Occipital lobe (tissue), 3 donors: ENCODE data around the gene GPBP1. TPM values are rescaled to one million over a fixed set of nuclear protein-coding genes. Genes with fewer than 3 reads are reported as not detected.
"Not testable (repeated sequence)": the region's sequence is repeated elsewhere in the genome, so short reads cannot be mapped to it uniquely, and the experiment has no call there.

Source experiments
- DNase-seq: peaks from one replicate; lab custom pipeline; 2025; lab: John Stamatoyannopoulos, UW
- small RNA-seq: library from RNA; depleted of rRNA; stranded (forward); fragments of <200 nt; gene quantifications from one replicate; pipeline ENCODE3, GENCODE V24; 2014
- total RNA-seq: library from RNA; depleted of rRNA; stranded (reverse); fragments of >200 nt; gene quantifications from one replicate; pipeline ENCODE4 v1.2.3, GENCODE V29; 2014

Gene GPBP1
- total RNA-seq, 1 donor from 2014 or later: 159 TPM

GRCh38 chr5:57280853-57281252 lies 107.0 kb downstream of the GPBP1 start:
- no peak for DNase-seq

- DNase-seq: not testable (repeated sequence)
These were observed 111.2 kb downstream of the GPBP1 start for GRCh38 chr5:57285084-57285483.

- DNase-seq: no peak
These were observed 118.0 kb downstream of the GPBP1 start for GRCh38 chr5:57291894-57292293.

GRCh38 chr5:57292336-57292735 lies 118.5 kb downstream of the GPBP1 start:
- no peak for DNase-seq

GRCh38 chr5:57298295-57298984 lies 124.6 kb downstream of the GPBP1 start:
- DNase-seq: peak; percentile 55

GRCh38 chr5:57298985-57299491 lies 125.2 kb downstream of the GPBP1 start:
- DNase-seq: no peak

GRCh38 chr5:57299986-57300385 lies 126.1 kb downstream of the GPBP1 start:
- no peak for DNase-seq

GRCh38 chr5:57302164-57302563 lies 128.3 kb downstream of the GPBP1 start:
- DNase-seq: no peak

GRCh38 chr5:57302643-57303042 lies 128.8 kb downstream of the GPBP1 start:
- no peak for DNase-seq

- DNase-seq: no peak
These were observed 130.1 kb downstream of the GPBP1 start for GRCh38 chr5:57303985-57304384.

- no peak for DNase-seq
These were observed 131.1 kb downstream of the GPBP1 start for GRCh38 chr5:57304931-57305330.

- DNase-seq: no peak
These were observed 132.5 kb downstream of the GPBP1 start for GRCh38 chr5:57306359-57306758.

GRCh38 chr5:57307516-57307915 lies 133.7 kb downstream of the GPBP1 start:
- DNase-seq: no peak

GRCh38 chr5:57309022-57309421 lies 135.2 kb downstream of the GPBP1 start:
- not testable (repeated sequence) for DNase-seq

GRCh38 chr5:57311251-57311650 lies 137.4 kb downstream of the GPBP1 start:
- no peak for DNase-seq

- DNase-seq: no peak
These were observed 138.3 kb downstream of the GPBP1 start for GRCh38 chr5:57311921-57312735.

- DNase-seq: no peak
These were observed 139.9 kb downstream of the GPBP1 start for GRCh38 chr5:57313716-57314115.

Small RNA genes lying within 50 kb of the gene (small RNA-seq; reads per million reads assigned to genes)
- not detected for gene RF00019

Other genes with a start within 250 kb of the GPBP1 start
- gene MIER3, start 221.9 kb upstream of the GPBP1 start, total RNA-seq: 54.1 TPM